NCI-H2227 (cell line): Measurements from ENCODE around the gene TMEM86A.

Source experiments
- DNase-seq: peaks from one replicate; lab custom pipeline; 2025; ENCODE audit not compliant: unreplicated experiment; lab: John Stamatoyannopoulos, UW

TMEM86A gene

GRCh38 chr11:18754308-18754707 is 55.7 kb downstream of the TMEM86A start:
- DNase-seq: no peak
